ENCODE results near the gene C13orf42.
"Not testable (repeated sequence)": the region's sequence is repeated elsewhere in the genome, so short reads cannot be mapped to it uniquely, and the experiment has no call there.

C13orf42 gene

DNA sequence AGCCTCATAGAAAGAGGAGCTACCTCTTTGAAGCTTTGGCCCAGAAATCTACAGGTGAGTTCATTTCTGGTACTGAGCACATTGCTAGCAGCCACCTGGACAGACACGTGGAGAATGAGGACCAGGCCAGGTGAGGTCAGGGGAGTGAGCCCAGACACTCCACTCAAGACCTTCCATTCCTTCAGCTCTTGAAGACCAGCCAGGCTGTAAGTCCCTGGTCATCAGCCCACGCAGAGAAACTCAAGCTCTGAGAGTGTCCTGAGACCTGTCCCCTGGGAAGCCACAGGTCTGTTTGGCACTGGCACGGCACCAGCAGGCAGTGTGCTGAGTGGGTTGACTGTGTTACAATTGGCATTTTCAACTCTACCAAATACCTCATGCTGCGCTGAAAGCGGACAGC is 27.4 kb downstream of the C13orf42 start:
- no peaks in the 10 kb centered on the region for H3K36me3 ChIP-seq (ENCODE audit: insufficient read depth, low read length)
- no peak overlapping the region for H3K27ac ChIP-seq
- H3K9ac ChIP-seq (ENCODE audit: insufficient read length) = no peak overlapping the region
- TF ChIP-seq FOXP2 (optimal IDR thresholded peaks at IDR 0.05; ENCODE audit: control extremely low read depth, extremely low read length, insufficient read depth) (no peak), POLR2AphosphoS5 (IDR thresholded peaks at IDR 0.05; ENCODE audit: borderline replicate concordance, low read depth, low read length) (no peak), EZH2 (IDR thresholded peaks at IDR 0.05) (no peak)
- DNase-seq (ENCODE audit: low read depth, low spot score) = no peak
- no peaks in the 10 kb centered on the region for H3K9me3 ChIP-seq (ENCODE audit: low read depth, low read length)
- H3K4me3 ChIP-seq = no peak overlapping the region

DNA sequence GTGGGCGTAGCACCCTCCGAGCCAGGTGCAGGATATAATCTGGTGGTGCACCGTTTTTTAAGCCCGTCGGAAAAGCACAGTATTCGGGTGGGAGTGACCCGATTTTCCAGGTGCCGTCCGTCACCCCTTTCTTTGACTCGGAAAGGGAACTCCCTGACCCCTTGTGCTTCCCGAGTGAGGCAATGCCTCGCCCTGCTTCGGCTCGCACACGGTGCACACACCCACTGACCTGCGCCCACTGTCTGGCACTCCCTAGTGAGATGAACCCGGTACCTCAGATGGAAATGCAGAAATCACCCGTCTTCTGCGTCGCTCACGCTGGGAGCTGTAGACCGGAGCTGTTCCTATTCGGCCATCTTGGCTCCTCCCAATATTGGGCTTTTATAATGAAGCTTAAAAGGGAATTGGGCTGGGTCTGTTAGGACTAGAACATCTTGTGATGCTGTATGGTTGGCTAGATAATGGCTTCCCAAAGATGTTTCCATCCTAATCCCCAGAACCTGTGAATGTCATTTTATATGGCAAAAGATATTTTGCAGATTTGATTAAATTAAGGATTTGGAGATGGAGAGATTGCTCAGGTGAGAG is 30.5 kb downstream of the C13orf42 start:
- not testable (repeated sequence) for DNase-seq (ENCODE audit: low read depth, low spot score); H3K4me3 ChIP-seq; H3K9me3 ChIP-seq (ENCODE audit: low read depth, low read length); H3K9ac ChIP-seq (ENCODE audit: insufficient read length); H3K36me3 ChIP-seq (ENCODE audit: insufficient read depth, low read length); H3K27ac ChIP-seq

- no peaks in the 10 kb centered on the region for H3K36me3 ChIP-seq (ENCODE audit: insufficient read depth, low read length)
- H3K27ac ChIP-seq = no peak overlapping the region
- TF ChIP-seq EZH2 (IDR thresholded peaks at IDR 0.05) = no peak
- TF ChIP-seq POLR2AphosphoS5 (IDR thresholded peaks at IDR 0.05; ENCODE audit: borderline replicate concordance, low read depth, low read length) = no peak
- no peak for TF ChIP-seq FOXP2 (optimal IDR thresholded peaks at IDR 0.05; ENCODE audit: control extremely low read depth, extremely low read length, insufficient read depth)
- no peak overlapping the region for H3K4me3 ChIP-seq
- no peak for DNase-seq (ENCODE audit: low read depth, low spot score)
- no peaks in the 10 kb centered on the region for H3K9me3 ChIP-seq (ENCODE audit: low read depth, low read length)
- no peak overlapping the region for H3K9ac ChIP-seq (ENCODE audit: insufficient read length)
Observed at GRCh38 chr13:51071493-51071892, 39.6 kb downstream of the C13orf42 start.

DNA sequence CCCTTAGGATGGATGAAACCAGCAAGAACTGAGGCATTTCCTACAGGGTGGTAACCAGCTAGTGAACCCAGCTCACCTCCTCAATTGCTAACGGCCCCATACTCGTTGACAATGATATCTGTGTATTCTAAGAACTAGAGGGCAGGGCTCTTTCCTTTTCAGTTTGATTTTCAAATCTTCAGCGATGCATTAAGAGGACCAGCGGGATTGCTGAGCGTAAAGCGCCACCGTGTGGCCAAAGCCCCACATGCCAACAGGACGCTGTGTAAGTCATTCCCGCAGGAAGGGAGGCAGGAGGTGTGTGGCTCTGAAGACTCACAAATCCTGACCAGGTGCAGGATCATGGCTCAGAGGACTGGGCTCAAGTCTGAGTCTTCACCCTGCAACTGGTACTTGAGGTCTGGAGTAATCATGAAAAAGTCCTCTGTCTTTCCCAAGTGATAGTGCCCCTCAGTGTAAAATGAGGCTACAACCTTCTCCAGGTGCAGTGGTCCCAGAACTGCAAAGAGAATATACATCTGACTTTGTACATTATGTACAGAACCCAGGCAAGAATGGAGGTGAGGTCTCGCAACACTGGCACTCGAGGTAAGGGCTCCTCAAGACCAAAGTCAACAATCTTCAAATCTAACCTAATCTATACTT is 40.9 kb downstream of the C13orf42 start:
- no peak overlapping the region for H3K9ac ChIP-seq (ENCODE audit: insufficient read length)
- H3K27ac ChIP-seq = no peak overlapping the region
- peak; percentile 58 for DNase-seq (ENCODE audit: low read depth, low spot score)
- TF ChIP-seq FOXP2 (optimal IDR thresholded peaks at IDR 0.05; ENCODE audit: control extremely low read depth, extremely low read length, insufficient read depth) (no peak), EZH2 (IDR thresholded peaks at IDR 0.05) (no peak), POLR2AphosphoS5 (IDR thresholded peaks at IDR 0.05; ENCODE audit: borderline replicate concordance, low read depth, low read length) (no peak)
- H3K36me3 ChIP-seq (ENCODE audit: insufficient read depth, low read length) = no peaks in the 10 kb centered on the region
- H3K4me3 ChIP-seq = no peak overlapping the region
- H3K9me3 ChIP-seq (ENCODE audit: low read depth, low read length) = no peaks in the 10 kb centered on the region

- DNase-seq (ENCODE audit: low read depth, low spot score) = no peak
- no peaks in the 10 kb centered on the region for H3K36me3 ChIP-seq (ENCODE audit: insufficient read depth, low read length)
- no peak overlapping the region for H3K27ac ChIP-seq
- H3K4me3 ChIP-seq = no peak overlapping the region
- no peak for TF ChIP-seq EZH2 (IDR thresholded peaks at IDR 0.05)
- no peak for TF ChIP-seq POLR2AphosphoS5 (IDR thresholded peaks at IDR 0.05; ENCODE audit: borderline replicate concordance, low read depth, low read length)
- no peak for TF ChIP-seq FOXP2 (optimal IDR thresholded peaks at IDR 0.05; ENCODE audit: control extremely low read depth, extremely low read length, insufficient read depth)
- no peak overlapping the region for H3K9ac ChIP-seq (ENCODE audit: insufficient read length)
- no peaks in the 10 kb centered on the region for H3K9me3 ChIP-seq (ENCODE audit: low read depth, low read length)
Observed at GRCh38 chr13:51068501-51068900, 42.6 kb downstream of the C13orf42 start.

DNA sequence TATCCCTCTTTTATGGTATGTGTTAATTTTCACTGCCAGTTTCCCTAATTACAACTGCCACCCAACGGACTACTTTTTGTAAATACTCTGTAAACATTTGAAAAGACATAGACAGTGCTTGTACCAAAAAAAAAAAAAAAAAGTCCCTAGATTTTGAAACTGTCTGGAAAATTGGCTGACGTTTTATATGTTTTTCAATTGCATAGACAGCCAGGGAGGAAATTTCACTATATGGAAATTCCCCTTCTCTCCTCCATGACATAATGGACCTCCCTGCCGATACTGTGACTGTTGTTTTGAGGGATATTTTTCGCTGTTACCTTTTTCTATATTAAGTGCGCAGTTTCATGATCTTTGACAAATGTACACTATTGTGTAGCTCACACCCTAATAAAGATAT is 43.4 kb downstream of the C13orf42 start:
- Histone ChIP-seq H3K27ac (no peak overlapping the region), H3K36me3 (ENCODE audit: insufficient read depth, low read length) (no peaks in the 10 kb centered on the region), H3K9me3 (ENCODE audit: low read depth, low read length) (no peaks in the 10 kb centered on the region), H3K4me3 (no peak overlapping the region), H3K9ac (ENCODE audit: insufficient read length) (no peak overlapping the region)
- no peak for DNase-seq (ENCODE audit: low read depth, low spot score)
- TF ChIP-seq POLR2AphosphoS5 (IDR thresholded peaks at IDR 0.05; ENCODE audit: borderline replicate concordance, low read depth, low read length) = no peak
- TF ChIP-seq FOXP2 (optimal IDR thresholded peaks at IDR 0.05; ENCODE audit: control extremely low read depth, extremely low read length, insufficient read depth) = no peak
- TF ChIP-seq EZH2 (IDR thresholded peaks at IDR 0.05) = no peak

- no peak overlapping the region for H3K9ac ChIP-seq (ENCODE audit: insufficient read length)
- no peak overlapping the region for H3K27ac ChIP-seq
- DNase-seq (ENCODE audit: low read depth, low spot score) = no peak
- H3K9me3 ChIP-seq (ENCODE audit: low read depth, low read length) = no peaks in the 10 kb centered on the region
- TF ChIP-seq FOXP2 (optimal IDR thresholded peaks at IDR 0.05; ENCODE audit: control extremely low read depth, extremely low read length, insufficient read depth) = no peak
- no peak for TF ChIP-seq POLR2AphosphoS5 (IDR thresholded peaks at IDR 0.05; ENCODE audit: borderline replicate concordance, low read depth, low read length)
- TF ChIP-seq EZH2 (IDR thresholded peaks at IDR 0.05) = no peak
- H3K36me3 ChIP-seq (ENCODE audit: insufficient read depth, low read length) = no peaks in the 10 kb centered on the region
- H3K4me3 ChIP-seq = no peak overlapping the region
Observed at GRCh38 chr13:51067210-51067701, 43.8 kb downstream of the C13orf42 start.

DNA sequence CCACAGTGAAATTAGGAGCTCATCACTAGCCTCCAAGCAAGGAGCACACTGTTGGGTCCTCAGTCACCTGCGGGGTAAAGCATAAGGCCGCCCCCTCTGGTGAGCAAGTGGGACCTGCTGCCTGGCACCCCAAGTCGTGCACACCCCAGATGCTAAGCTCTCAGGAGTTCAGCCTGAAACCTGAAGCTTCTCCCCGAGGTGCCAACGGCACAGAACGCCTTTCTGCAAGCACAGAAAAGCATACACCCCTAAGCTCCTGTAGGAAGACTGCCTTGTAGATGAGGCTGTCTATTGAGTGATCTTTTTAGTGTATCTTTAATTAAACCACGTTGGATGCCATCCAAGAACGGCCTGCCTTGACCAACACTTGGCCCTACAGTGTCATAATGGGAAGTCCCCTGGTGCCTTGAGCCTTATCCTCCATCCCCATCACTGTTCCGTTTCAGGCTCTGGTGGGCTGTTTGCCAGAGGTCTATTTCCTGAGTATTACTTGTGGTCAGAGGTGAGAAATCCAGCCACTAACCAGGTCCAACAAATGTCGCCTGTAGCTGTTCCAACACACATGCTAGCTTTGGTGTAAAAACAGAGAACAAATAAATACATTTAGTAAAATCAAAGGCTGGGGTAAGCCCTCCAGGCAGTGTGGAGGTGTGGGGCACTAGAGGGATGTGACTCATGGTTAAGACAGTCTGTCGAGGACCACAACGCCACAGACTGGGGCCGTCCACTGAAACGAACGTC is 44.8 kb downstream of the C13orf42 start:
- Histone ChIP-seq H3K27ac (no peak overlapping the region), H3K4me3 (no peak overlapping the region), H3K9me3 (ENCODE audit: low read depth, low read length) (no peaks in the 10 kb centered on the region), H3K9ac (ENCODE audit: insufficient read length) (no peak overlapping the region), H3K36me3 (ENCODE audit: insufficient read depth, low read length) (no peaks in the 10 kb centered on the region)
- no peak for TF ChIP-seq EZH2 (IDR thresholded peaks at IDR 0.05)
- TF ChIP-seq POLR2AphosphoS5 (IDR thresholded peaks at IDR 0.05; ENCODE audit: borderline replicate concordance, low read depth, low read length) = no peak
- no peak for TF ChIP-seq FOXP2 (optimal IDR thresholded peaks at IDR 0.05; ENCODE audit: control extremely low read depth, extremely low read length, insufficient read depth)
- DNase-seq (ENCODE audit: low read depth, low spot score) = no peak

Data from SK-N-MC (cell line).